Measurements from ENCODE around the gene SRXN1.

The SRXN1 gene

DNA sequence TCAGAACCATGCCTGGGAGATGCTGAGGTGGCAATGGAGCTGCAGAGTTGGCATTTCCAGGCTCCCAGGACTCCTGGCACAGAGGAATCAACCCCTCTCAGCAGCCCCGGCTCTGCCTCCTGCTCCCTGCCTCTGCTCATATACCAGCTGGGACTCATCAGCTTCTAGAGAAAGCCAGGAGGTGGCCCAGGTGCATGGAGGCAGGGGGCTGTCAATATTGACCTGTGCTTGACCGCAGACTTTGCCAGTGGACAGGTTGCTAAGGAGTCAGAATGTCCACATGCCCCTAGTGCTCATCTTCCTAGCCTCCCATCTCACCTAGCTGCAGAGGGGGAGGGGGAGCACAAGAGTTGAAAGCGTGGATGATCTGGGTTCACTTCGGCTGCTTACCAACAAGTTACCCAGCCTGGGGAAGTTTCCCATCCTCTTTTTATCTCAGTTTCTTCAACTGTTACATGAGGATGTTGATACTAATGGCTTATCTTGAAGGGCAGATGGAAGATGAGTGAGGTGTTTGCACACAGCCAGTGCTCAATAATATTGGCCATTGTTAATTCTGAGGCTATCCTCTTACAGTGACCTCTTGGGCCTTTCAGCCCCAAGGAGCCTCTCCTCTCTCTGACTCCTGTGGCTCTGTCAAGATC is 31.8 kb upstream of the SRXN1 start:
- DNase-seq (ENCODE audit: extremely low read depth, low read depth): no peak
- no peak for TF ChIP-seq CTCF (IDR thresholded peaks at IDR 0.05; ENCODE audit: low read depth, low read length)

GRCh38 chr20:682123-682522 is 29.1 kb upstream of the SRXN1 start:
- no peak for DNase-seq (ENCODE audit: extremely low read depth, low read depth)

GRCh38 chr20:680638-681187 is 27.7 kb upstream of the SRXN1 start:
- no peak for TF ChIP-seq CTCF (IDR thresholded peaks at IDR 0.05; ENCODE audit: low read depth, low read length)
- no peak for DNase-seq (ENCODE audit: extremely low read depth, low read depth)

More at GRCh38 chr20:682123-682522, 29.1 kb upstream of the SRXN1 start:
- no peak for TF ChIP-seq CTCF (IDR thresholded peaks at IDR 0.05; ENCODE audit: low read depth, low read length)

GRCh38 chr20:677957-678356 is 25.0 kb upstream of the SRXN1 start:
- DNase-seq (ENCODE audit: extremely low read depth, low read depth): no peak
- no peak for TF ChIP-seq CTCF (IDR thresholded peaks at IDR 0.05; ENCODE audit: low read depth, low read length)

DNA sequence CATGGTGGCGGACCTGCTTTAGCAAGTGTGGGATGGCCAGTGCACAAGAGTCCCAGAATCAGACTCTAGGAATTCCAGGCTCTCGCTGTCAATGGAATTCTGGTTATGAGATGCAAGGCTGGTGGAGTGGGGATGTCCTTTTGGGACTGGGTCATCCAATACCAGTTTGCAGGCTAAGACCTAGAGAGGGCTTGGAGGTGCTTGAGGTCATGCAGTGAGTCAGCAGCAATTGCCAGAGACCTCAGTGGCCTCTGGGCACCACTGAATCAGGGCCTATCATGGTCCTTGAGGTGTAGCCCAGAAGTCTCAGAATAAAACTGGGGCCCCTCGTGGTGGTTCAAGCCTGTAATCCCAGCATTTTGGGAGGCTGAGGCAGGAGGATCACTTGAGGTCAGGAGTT is 24.0 kb upstream of the SRXN1 start:
- DNase-seq (ENCODE audit: extremely low read depth, low read depth): no peak
- TF ChIP-seq CTCF (IDR thresholded peaks at IDR 0.05; ENCODE audit: low read depth, low read length): no peak

DNA sequence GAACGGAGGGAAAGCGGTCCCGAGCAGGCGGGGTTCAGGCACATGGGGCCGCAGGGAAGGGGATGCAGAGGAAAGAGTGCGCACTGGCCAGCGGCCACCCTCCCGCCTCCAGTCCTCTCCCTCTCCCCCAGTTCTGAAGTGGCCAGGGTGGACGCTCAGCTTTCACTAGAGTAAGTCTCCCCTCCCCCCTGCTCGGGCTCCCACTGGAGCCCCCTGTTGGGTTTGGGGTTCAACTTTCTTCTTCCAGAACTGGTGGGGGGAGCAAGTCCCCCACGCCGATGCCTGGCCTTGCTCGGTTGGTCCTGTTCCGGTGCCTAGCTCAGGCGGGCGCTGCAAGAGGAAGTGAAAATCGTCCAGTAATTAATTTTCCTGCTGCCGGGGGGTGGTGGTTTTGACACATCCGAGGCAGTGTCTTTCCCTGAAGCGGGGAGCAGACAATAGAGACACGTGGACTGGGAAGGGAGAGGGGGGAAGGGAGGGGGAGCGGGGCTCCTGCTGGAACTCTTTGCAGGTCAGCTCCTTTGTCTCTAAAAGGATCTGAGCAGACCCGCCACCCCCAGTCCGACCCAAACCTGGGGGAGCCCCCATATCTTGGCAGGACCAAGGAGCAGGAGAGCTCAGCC is 23.4 kb upstream of the SRXN1 start:
- DNase-seq (ENCODE audit: extremely low read depth, low read depth): no peak
- TF ChIP-seq CTCF (IDR thresholded peaks at IDR 0.05; ENCODE audit: low read depth, low read length): no peak
